ENCODE data around the gene VPS37D.
"Not testable (repeated sequence)": the region's sequence is repeated elsewhere in the genome, so short reads cannot be mapped to it uniquely, and the experiment has no call there.

Gene VPS37D

GRCh38 chr7:73704640-73705550, 37.3 kb downstream of the VPS37D start:
- no peak overlapping the region for H3K4me3 ChIP-seq (ENCODE audit: low read depth, low read length)
- TF ChIP-seq, protein P1, sequence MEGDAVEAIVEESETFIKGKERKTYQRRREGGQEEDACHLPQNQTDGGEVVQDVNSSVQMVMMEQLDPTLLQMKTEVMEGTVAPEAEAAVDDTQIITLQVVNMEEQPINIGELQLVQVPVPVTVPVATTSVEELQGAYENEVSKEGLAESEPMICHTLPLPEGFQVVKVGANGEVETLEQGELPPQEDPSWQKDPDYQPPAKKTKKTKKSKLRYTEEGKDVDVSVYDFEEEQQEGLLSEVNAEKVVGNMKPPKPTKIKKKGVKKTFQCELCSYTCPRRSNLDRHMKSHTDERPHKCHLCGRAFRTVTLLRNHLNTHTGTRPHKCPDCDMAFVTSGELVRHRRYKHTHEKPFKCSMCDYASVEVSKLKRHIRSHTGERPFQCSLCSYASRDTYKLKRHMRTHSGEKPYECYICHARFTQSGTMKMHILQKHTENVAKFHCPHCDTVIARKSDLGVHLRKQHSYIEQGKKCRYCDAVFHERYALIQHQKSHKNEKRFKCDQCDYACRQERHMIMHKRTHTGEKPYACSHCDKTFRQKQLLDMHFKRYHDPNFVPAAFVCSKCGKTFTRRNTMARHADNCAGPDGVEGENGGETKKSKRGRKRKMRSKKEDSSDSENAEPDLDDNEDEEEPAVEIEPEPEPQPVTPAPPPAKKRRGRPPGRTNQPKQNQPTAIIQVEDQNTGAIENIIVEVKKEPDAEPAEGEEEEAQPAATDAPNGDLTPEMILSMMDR (IDR thresholded peaks at IDR 0.05; ENCODE audit: low read depth, low read length), result no peak
- peak; percentile 95 for DNase-seq (ENCODE audit: low read depth, low spot score)
- in situ Hi-C loops (cut with HindIII; ENCODE audit: low sequenced_read_pairs), result no loop called here

GRCh38 chr7:73705551-73705920, 37.9 kb downstream of the VPS37D start:
- H3K4me3 ChIP-seq (ENCODE audit: low read depth, low read length), result no peak overlapping the region
- in situ Hi-C loops (cut with HindIII; ENCODE audit: low sequenced_read_pairs), result no loop called here
- TF ChIP-seq, protein P1 (IDR thresholded peaks at IDR 0.05; ENCODE audit: low read depth, low read length), result no peak
- DNase-seq (ENCODE audit: low read depth, low spot score), result no peak

DNA sequence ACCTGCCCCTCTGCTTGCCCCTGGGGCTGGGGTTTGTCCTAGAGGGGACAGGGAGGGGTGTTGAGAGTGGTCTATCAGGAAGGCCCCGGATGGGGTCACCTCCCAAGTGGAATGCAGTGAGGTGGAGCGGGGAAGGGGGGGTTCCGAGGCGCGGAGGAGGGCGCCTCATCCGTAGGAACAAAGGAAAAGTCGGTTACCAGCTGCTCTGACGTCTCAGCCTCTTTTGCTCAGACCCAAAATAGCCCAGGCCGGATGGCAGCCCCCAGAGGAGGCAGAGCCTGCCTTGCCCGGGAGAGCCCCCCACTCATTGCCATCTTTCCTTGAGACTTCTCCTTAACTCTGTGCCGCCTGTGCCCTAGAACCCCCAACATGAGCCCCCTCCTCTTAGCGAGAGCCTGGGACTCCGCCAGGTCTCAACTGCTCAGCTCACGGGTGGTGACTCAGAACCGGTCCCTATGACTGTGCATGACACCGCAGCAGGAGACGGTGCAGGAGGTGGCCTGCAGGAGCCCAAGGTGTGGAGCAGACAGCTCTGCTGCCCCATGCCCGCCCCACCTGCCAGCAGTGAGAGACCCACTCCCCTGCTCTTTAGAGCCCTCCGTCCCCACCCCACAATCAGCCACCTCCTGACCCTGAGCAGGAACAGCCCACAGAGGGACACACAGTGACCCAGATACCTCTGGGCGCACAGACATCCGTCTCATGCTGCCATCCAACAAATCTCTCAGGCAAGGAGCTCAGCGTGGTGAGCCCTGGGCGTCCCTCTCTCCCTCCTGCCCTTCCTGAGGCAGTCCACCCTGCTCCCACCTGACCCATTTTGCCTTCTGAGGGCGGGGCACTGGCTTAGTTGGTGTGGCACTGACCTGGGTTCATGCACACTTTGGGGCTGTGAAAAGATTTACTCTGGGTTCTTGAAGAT, 38.8 kb downstream of the VPS37D start:
- TF ChIP-seq, protein P1 (IDR thresholded peaks at IDR 0.05; ENCODE audit: low read depth, low read length), result no peak
- in situ Hi-C loops (cut with HindIII; ENCODE audit: low sequenced_read_pairs), result no loop called here
- DNase-seq (ENCODE audit: low read depth, low spot score), result peak; percentile 73
- no peak overlapping the region for H3K4me3 ChIP-seq (ENCODE audit: low read depth, low read length)

DNA sequence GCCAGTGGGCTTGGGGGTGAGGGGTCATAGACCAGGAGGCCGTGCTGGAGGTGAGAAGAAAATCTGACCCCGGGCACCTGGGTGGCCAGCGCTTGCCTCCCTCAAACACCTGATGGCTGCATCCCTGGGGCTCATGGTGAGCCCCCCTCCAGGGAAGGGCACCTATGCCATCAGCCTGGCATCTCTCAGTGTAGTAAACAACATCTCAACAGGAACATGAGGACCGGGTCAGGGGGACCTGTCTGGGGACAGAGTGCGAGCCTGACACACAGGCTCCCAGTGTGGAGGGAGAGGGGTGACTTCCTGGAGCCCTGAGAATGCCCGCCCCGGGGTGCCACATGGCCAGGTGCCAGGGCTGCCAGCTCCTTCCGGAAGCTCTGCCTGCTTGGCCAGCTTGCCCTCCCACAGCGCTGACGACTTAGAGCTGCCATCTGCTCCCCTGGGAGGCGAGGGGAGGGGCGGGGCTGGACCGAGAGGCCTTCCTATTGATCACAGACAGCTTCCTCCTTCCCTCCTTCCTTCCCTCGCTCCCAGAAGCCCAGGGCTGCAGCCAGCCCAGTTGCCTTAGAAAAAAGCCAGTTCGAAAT, 39.5 kb downstream of the VPS37D start:
- H3K4me3 ChIP-seq (ENCODE audit: low read depth, low read length), result no peak overlapping the region
- TF ChIP-seq, protein P1 (IDR thresholded peaks at IDR 0.05; ENCODE audit: low read depth, low read length), result no peak
- in situ Hi-C loops (cut with HindIII; ENCODE audit: low sequenced_read_pairs), result no loop called here
- DNase-seq (ENCODE audit: low read depth, low spot score), result peak; percentile 51

DNA sequence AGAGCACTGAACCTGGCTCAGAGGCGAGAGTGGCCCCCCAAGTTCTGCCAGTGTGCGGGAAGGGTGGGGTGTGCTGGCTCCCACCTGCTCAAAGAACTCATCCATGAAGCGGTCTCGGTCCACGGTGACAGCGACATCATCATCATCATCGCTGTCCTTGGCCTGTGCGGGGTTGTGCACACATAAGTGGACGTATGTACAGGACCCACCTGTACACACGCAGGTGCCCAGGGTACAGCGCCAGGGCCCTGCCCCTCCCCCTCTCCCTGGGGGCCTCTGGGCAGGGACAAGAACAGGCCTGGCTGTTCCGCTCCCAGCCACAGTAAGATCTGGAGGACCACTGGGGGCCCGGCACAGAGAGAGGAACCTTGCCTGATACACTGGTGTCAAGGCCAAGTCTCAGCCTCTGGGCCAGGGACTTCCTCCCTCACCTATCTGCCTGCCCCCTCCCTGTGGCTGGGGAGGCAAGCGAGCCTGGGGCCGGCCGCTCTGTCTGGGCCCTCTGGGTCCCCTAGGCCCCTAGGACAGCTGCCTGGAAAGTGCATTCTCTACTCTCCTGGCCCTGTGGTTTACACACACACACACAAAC, 41.4 kb downstream of the VPS37D start:
- H3K4me3 ChIP-seq (ENCODE audit: low read depth, low read length), result no peak overlapping the region
- no peak for DNase-seq (ENCODE audit: low read depth, low spot score)
- in situ Hi-C loops (cut with HindIII; ENCODE audit: low sequenced_read_pairs), result no loop called here
- TF ChIP-seq, protein P1 (IDR thresholded peaks at IDR 0.05; ENCODE audit: low read depth, low read length), result no peak

DNA sequence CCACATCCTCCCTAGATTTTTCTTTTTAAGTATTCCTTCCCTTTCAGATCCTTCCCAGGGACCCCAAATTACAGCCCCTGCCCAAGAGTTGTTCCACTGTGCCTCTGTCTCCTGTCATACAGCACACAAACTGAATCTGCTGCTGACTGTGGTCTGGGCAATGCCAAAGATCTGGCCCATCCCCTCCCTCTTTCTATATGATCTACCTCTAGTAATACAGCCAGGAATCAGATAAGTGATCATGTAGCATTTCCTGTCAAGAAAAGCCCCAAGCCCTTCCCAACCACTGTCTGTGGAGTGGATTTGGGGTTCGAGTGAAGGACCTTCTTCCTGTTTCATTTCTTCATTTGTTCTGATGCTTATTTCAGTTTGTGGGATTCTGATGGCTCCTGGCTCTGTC, 45.1 kb downstream of the VPS37D start:
- TF ChIP-seq, protein P1 (IDR thresholded peaks at IDR 0.05; ENCODE audit: low read depth, low read length), result no peak
- in situ Hi-C loops (cut with HindIII; ENCODE audit: low sequenced_read_pairs), result no loop called here
- DNase-seq (ENCODE audit: low read depth, low spot score), result no peak
- no peak overlapping the region for H3K4me3 ChIP-seq (ENCODE audit: low read depth, low read length)

GRCh38 chr7:73713319-73713718, 45.7 kb downstream of the VPS37D start:
- in situ Hi-C loops (cut with HindIII; ENCODE audit: low sequenced_read_pairs); DNase-seq (ENCODE audit: low read depth, low spot score); H3K4me3 ChIP-seq (ENCODE audit: low read depth, low read length): not testable (repeated sequence)
